B cell (primary cell): Measurements from ENCODE around the gene CEP44. TPM values are rescaled to one million over a fixed set of nuclear protein-coding genes. Genes with fewer than 3 reads are reported as not detected.

Experiments used
- ATAC-seq: fragments of 200-7000 bp; cut with Tn5 transposase; one replicate; pipeline ENCODE4 v1.10.0; 2021; ENCODE audit warnings: low read depth, mild to moderate bottlenecking, moderate number of reproducible peaks, moderate library complexity
- CTCF ChIA-PET: fragments of 350-600 bp; sonication (Branson Sonifier 250); formaldehyde crosslinking; loops from one replicate; lab custom pipeline; 2021; ENCODE audit warnings: antibody characterized with exemption, inconsistent platforms; lab: Charles Lee
- POLR2A ChIA-PET: fragments of 350-600 bp; sonication (Branson Sonifier 250); formaldehyde crosslinking; loops from one replicate; lab custom pipeline; 2021; ENCODE audit warnings: antibody characterized with exemption; lab: Charles Lee
- DNase-seq: peaks from one replicate; pipeline ENCODE4 v3.0.0; 2013
- H2AFZ ChIP-seq: 2 replicates; pipeline ENCODE4 v1.6.1; 2012; ENCODE audit warnings: mild to moderate bottlenecking, low read depth, low read length; ENCODE audit not compliant: insufficient read depth, poor library complexity, severe bottlenecking
- H3K27ac ChIP-seq, 2 donors: 1 replicate in 1 of 2; 2 replicates in 1 of 2; pipeline ENCODE4 v1.5.1; 2012 to 2013; ENCODE audit warnings: low read length in 2 of 2, mild to moderate bottlenecking in 2 of 2, moderate library complexity in 1 of 2
- H3K27me3 ChIP-seq, 4 experiments: fragments of 200-600 bp in 1 of 4; sonication (generic) in 1 of 4; replicated peaks in 1 of 4; 1 replicate in 2 of 4; 2 replicates in 2 of 4; pipeline versions ENCODE4 v1.6.1 to v1.7.0; 2013 to 2016; ENCODE audit warnings: low read length in 3 of 4, mild to moderate bottlenecking in 2 of 4, mixed read lengths in 1 of 4, moderate library complexity in 1 of 4; ENCODE audit not compliant: insufficient read depth in 4 of 4, control insufficient read depth in 3 of 4; ENCODE audit errors: control extremely low read depth in 1 of 4
- H3K36me3 ChIP-seq, 2 experiments: replicated peaks in 1 of 2; 1 replicate in 1 of 2; 2 replicates in 1 of 2; pipeline versions ENCODE4 v1.6.1 to v1.7.1; 2013; ENCODE audit warnings: low read length in 1 of 2; ENCODE audit not compliant: insufficient read depth in 2 of 2, control insufficient read depth in 1 of 2; ENCODE audit errors: control extremely low read depth in 1 of 2, extremely low read depth in 1 of 2
- H3K4me1 ChIP-seq, 2 donors: fragments of 200-600 bp in 1 of 2; sonication (generic) in 1 of 2; 1 replicate in 1 of 2; 2 replicates in 1 of 2; pipeline versions ENCODE4 v1.5.1 to v1.6.1; 2013 to 2017; ENCODE audit warnings: low read length in 2 of 2; ENCODE audit not compliant: control insufficient read depth in 2 of 2, insufficient read depth in 2 of 2
- H3K4me2 ChIP-seq: replicated peaks from 2 replicates; pipeline ENCODE3; 2012; ENCODE audit warnings: mild to moderate bottlenecking, low read depth, low read length; ENCODE audit not compliant: poor library complexity, severe bottlenecking
- H3K4me3 ChIP-seq, 5 experiments: fragments of 200-600 bp in 1 of 5; sonication (generic) in 1 of 5; 1 replicate in 3 of 5; 2 replicates in 2 of 5; pipeline versions ENCODE4 v1.5.1 to v1.7.0; 2011 to 2016; ENCODE audit warnings: low read length in 4 of 5, mild to moderate bottlenecking in 4 of 5, low read depth in 2 of 5, control low read depth in 1 of 5, moderate library complexity in 1 of 5; ENCODE audit not compliant: insufficient read depth in 1 of 5; ENCODE audit errors: control extremely low read depth in 1 of 5, extremely low read depth in 1 of 5
- H3K79me2 ChIP-seq: fragments of 200-600 bp; sonication (generic); one replicate; pipeline ENCODE4 v1.6.0; 2016; ENCODE audit warnings: low read length; ENCODE audit not compliant: control insufficient read depth, insufficient read depth
- H3K9ac ChIP-seq: fragments of 200-600 bp; sonication (generic); 2 replicates; pipeline ENCODE4 v1.6.1; 2017; ENCODE audit warnings: mild to moderate bottlenecking, low read length, moderate library complexity
- H3K9me3 ChIP-seq, 3 donors: one replicate each; pipeline versions ENCODE4 v1.6.1 to v1.7.1; 2013; ENCODE audit warnings: low read length in 2 of 3; ENCODE audit not compliant: control insufficient read depth in 2 of 3, insufficient read depth in 1 of 3; ENCODE audit errors: control extremely low read depth in 1 of 3
- H4K20me1 ChIP-seq: 2 replicates; pipeline ENCODE4 v1.6.0; 2012; ENCODE audit warnings: mild to moderate bottlenecking, low read length; ENCODE audit not compliant: insufficient read depth, control insufficient read depth, poor library complexity, severe bottlenecking
- H3K27ac Mint-ChIP-seq: one replicate; pipeline ENCODE4 v1.8.0; 2021; ENCODE audit warnings: mixed read lengths
- H3K27me3 Mint-ChIP-seq: one replicate; pipeline ENCODE4 v1.8.0; 2021; ENCODE audit warnings: mixed read lengths
- H3K4me1 Mint-ChIP-seq: one replicate; pipeline ENCODE4 v1.8.0; 2021; ENCODE audit warnings: mixed read lengths
- H3K4me3 Mint-ChIP-seq: one replicate; pipeline ENCODE4 v1.8.0; 2021; ENCODE audit warnings: mixed read lengths
- H3K9me3 Mint-ChIP-seq: one replicate; pipeline ENCODE4 v1.8.0; 2022; ENCODE audit warnings: mixed read lengths; ENCODE audit not compliant: insufficient read depth
- EZH2 ChIP-seq: IDR thresholded peaks from 2 replicates; pipeline ENCODE4 v1.6.1; 2012; ENCODE audit warnings: borderline replicate concordance, low read depth, mild to moderate bottlenecking, moderate library complexity, low read length; ENCODE audit not compliant: insufficient read depth, poor library complexity, severe bottlenecking
- WGBS: methylation state at CpG from one replicate; pipeline ENCODE4 v1.1.5; 2013; ENCODE audit warnings: missing lambda C conversion rate; ENCODE audit not compliant: insufficient coverage; 5-methylcytosine and 5-hydroxymethylcytosine counted together
- intact Hi-C: fragments of 100-400 bp; cut with micrococcal nuclease; formaldehyde crosslinking; loops from one replicate; pipeline ENCODE4 v1.10.0; 2022
- polyA plus RNA-seq: library from polyadenylated mRNA; depleted of rRNA; stranded (reverse); fragments of >200 nt; gene quantifications from 2 replicates; pipeline ENCODE4 v1.2.3, GENCODE V29; 2012
- total RNA-seq, 2 donors: library from RNA; stranded (reverse); fragments of 120-200 nt in 1 of 2; gene quantifications; 1 replicate in 1 of 2; 2 replicates in 1 of 2; pipeline versions ENCODE4 v1.2.3 to v1.2.4, GENCODE V29; 2013 to 2022
- TF ChIP-seq, protein P1 (sequence below): fragments of 200-600 bp; IDR thresholded peaks from one replicate; pipeline ENCODE4 v1.8.0; 2022; ENCODE audit warnings: antibody characterized with exemption, mild to moderate bottlenecking

The CEP44 gene
- total and polyA plus RNA-seq, 2 donors (not counting 1 experiment from before 2014, with no cell fraction given) = 3.5 to 25.2 TPM

DNA sequence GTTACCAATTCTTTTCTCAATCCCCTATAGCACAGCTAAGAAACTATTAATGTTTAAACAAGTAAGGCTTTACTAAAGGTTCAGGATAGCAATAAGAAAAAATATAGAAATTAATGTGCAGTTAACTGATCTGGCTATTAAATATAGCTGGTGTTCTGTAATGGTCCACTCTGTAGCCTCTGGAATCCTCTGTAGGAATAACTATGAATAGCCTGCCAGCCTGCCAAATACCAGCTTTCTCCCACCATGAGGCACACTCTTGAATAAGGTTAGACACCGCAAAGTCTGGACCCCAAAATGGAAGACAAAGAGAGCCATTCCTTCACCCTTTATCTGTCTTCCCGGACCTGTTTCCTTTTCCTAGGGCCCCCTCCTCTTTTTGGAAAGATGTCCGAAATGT is 30.6 kb downstream of the CEP44 start:
- Histone ChIP-seq H2AFZ (no peak overlapping the region), H3K4me2 (no peak overlapping the region), H4K20me1 (no peaks in the 10 kb centered on the region), H3K9me3 (no peaks in the 10 kb centered on the region), H3K4me1 (no peaks in the 10 kb centered on the region), H3K36me3 (peaks cover 8 to 23% of the 10 kb centered on the region in 2 experiments), H3K9ac (no peak overlapping the region), H3K27ac (no peak overlapping the region), H3K4me3 (no peak overlapping the region), H3K27me3 (no peaks in the 10 kb centered on the region), H3K79me2 (no peaks in the 10 kb centered on the region)
- Mint-ChIP-seq H3K27ac (no peak overlapping the region), H3K9me3 (no peaks in the 10 kb centered on the region), H3K4me1 (no peaks in the 10 kb centered on the region), H3K4me3 (no peak overlapping the region), H3K27me3 (no peaks in the 10 kb centered on the region)
- ChIA-PET POLR2A (no interaction called here), CTCF (no interaction called here)
- DNase-seq (no peak), ATAC-seq (no peak)
- 100% methylated on average over 2 of the region's 3 CpGs for WGBS
- intact Hi-C loops = no loop called here
- TF ChIP-seq EZH2 = no peak
- TF ChIP-seq, protein P1, sequence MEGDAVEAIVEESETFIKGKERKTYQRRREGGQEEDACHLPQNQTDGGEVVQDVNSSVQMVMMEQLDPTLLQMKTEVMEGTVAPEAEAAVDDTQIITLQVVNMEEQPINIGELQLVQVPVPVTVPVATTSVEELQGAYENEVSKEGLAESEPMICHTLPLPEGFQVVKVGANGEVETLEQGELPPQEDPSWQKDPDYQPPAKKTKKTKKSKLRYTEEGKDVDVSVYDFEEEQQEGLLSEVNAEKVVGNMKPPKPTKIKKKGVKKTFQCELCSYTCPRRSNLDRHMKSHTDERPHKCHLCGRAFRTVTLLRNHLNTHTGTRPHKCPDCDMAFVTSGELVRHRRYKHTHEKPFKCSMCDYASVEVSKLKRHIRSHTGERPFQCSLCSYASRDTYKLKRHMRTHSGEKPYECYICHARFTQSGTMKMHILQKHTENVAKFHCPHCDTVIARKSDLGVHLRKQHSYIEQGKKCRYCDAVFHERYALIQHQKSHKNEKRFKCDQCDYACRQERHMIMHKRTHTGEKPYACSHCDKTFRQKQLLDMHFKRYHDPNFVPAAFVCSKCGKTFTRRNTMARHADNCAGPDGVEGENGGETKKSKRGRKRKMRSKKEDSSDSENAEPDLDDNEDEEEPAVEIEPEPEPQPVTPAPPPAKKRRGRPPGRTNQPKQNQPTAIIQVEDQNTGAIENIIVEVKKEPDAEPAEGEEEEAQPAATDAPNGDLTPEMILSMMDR = no peak

DNA sequence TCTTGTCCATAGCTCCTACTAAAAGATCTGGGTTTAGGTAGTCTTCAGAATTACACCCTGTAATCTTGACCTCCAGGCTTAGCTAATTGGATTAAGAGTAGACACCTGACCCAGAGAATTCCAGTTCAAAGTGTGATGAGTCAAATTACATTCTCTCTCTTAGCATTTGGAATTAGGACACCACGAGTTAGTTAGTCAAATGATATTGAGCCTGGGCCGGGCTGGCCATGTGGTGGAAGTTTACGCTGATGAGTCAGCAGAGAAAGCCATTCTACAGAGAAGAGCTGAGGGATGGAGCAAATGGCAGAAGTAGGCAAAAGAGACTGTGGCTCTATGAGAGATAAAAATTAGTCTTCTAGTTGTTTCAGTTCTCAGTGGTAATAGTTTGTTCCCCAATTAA is 31.1 kb downstream of the CEP44 start:
- ATAC-seq = no peak
- Mint-ChIP-seq H3K9me3 (no peaks in the 10 kb centered on the region), H3K4me1 (no peaks in the 10 kb centered on the region), H3K27me3 (no peaks in the 10 kb centered on the region), H3K27ac (no peak overlapping the region), H3K4me3 (no peak overlapping the region)
- Histone ChIP-seq H2AFZ (no peak overlapping the region), H3K4me2 (no peak overlapping the region), H3K9ac (no peak overlapping the region), H4K20me1 (no peaks in the 10 kb centered on the region), H3K36me3 (peaks cover 7 to 23% of the 10 kb centered on the region in 2 experiments), H3K4me1 (no peaks in the 10 kb centered on the region), H3K4me3 (no peak overlapping the region), H3K79me2 (no peaks in the 10 kb centered on the region), H3K27ac (no peak overlapping the region), H3K9me3 (no peaks in the 10 kb centered on the region), H3K27me3 (no peaks in the 10 kb centered on the region)
- intact Hi-C loops = no loop called here
- TF ChIP-seq, protein P1 = no peak
- no peak for TF ChIP-seq EZH2
- ChIA-PET POLR2A (no interaction called here), CTCF (no interaction called here)
- 93% methylated on average over 2 of the region's 3 CpGs for WGBS
- no peak for DNase-seq
